Fibroblast of lung (primary cell): ENCODE data around the gene MDK.

Experiments
- EZH2 ChIP-seq: IDR thresholded peaks from 2 replicates; pipeline ENCODE4 v1.5.1; 2012; ENCODE audit warnings: low read length, control low read depth, mild to moderate bottlenecking; ENCODE audit errors: missing control alignments
- TF ChIP-seq, protein P1 (sequence below), 2 donors: IDR thresholded peaks in 1 of 2; conservative IDR thresholded peaks in 1 of 2; 1 replicate in 1 of 2; 2 replicates in 1 of 2; pipeline ENCODE4 v1.5.1; 2011 to 2012; ENCODE audit warnings: low read length in 2 of 2, control low read depth in 1 of 2, inconsistent platforms in 1 of 2, low read depth in 1 of 2, mild to moderate bottlenecking in 1 of 2

- TF ChIP-seq, protein P1, sequence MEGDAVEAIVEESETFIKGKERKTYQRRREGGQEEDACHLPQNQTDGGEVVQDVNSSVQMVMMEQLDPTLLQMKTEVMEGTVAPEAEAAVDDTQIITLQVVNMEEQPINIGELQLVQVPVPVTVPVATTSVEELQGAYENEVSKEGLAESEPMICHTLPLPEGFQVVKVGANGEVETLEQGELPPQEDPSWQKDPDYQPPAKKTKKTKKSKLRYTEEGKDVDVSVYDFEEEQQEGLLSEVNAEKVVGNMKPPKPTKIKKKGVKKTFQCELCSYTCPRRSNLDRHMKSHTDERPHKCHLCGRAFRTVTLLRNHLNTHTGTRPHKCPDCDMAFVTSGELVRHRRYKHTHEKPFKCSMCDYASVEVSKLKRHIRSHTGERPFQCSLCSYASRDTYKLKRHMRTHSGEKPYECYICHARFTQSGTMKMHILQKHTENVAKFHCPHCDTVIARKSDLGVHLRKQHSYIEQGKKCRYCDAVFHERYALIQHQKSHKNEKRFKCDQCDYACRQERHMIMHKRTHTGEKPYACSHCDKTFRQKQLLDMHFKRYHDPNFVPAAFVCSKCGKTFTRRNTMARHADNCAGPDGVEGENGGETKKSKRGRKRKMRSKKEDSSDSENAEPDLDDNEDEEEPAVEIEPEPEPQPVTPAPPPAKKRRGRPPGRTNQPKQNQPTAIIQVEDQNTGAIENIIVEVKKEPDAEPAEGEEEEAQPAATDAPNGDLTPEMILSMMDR (conservative IDR thresholded peaks at IDR 0.05 in 1 of 2, IDR thresholded peaks at IDR 0.05 in 1 of 2; ENCODE audit: low read depth in 1 of 2, low read length in 2 of 2), result no peak
- no peak for TF ChIP-seq EZH2
Measured at GRCh38 chr11:46383404-46383758, 1.9 kb downstream of the MDK start.
